Anterior cingulate cortex (tissue), 58 donors: ENCODE data around the gene NKX6-2.
"Not testable (repeated sequence)": the region's sequence is repeated elsewhere in the genome, so short reads cannot be mapped to it uniquely, and the experiment has no call there.

Experiments
- DNase-seq, 58 donors: peaks; one replicate each; lab custom pipeline; 2025; lab: John Stamatoyannopoulos, UW

Gene NKX6-2

GRCh38 chr10:132743196-132743924, 42.6 kb downstream of the NKX6-2 start:
- not testable (repeated sequence) for DNase-seq

GRCh38 chr10:132742837-132743194, 43.1 kb downstream of the NKX6-2 start:
- no peak for DNase-seq

GRCh38 chr10:132742167-132742836, 43.6 kb downstream of the NKX6-2 start:
- no peak for DNase-seq

GRCh38 chr10:132740588-132740987, 45.4 kb downstream of the NKX6-2 start:
- no peak for DNase-seq

GRCh38 chr10:132739225-132739613, 46.7 kb downstream of the NKX6-2 start:
- DNase-seq = peak in 2 of 58 donors; percentile 50 to 52

GRCh38 chr10:132738454-132739224, 47.3 kb downstream of the NKX6-2 start:
- DNase-seq = peak in 53 of 58 donors; percentile 34 to 92 (median 76)

- peak in 9 of 58 donors; percentile 14 to 47 (median 32) for DNase-seq
Observed at GRCh38 chr10:132737390-132738048, 48.4 kb downstream of the NKX6-2 start.

GRCh38 chr10:132735923-132736391, 50.0 kb downstream of the NKX6-2 start:
- peak in 53 of 58 donors; percentile 49 to 93 (median 75) for DNase-seq

GRCh38 chr10:132735341-132735775, 50.6 kb downstream of the NKX6-2 start:
- peak in 40 of 58 donors; percentile 34 to 86 (median 68) for DNase-seq

GRCh38 chr10:132733926-132734325, 52.0 kb downstream of the NKX6-2 start:
- no peak for DNase-seq
